ENCODE measurements around the gene PGS1.
A peak's percentile ranks its signal among the peaks of the same experiment; 100 is the strongest.
"Not testable (repeated sequence)": the region's sequence is repeated elsewhere in the genome, so short reads cannot be mapped to it uniquely, and the experiment has no call there.

Gene PGS1, protein sequence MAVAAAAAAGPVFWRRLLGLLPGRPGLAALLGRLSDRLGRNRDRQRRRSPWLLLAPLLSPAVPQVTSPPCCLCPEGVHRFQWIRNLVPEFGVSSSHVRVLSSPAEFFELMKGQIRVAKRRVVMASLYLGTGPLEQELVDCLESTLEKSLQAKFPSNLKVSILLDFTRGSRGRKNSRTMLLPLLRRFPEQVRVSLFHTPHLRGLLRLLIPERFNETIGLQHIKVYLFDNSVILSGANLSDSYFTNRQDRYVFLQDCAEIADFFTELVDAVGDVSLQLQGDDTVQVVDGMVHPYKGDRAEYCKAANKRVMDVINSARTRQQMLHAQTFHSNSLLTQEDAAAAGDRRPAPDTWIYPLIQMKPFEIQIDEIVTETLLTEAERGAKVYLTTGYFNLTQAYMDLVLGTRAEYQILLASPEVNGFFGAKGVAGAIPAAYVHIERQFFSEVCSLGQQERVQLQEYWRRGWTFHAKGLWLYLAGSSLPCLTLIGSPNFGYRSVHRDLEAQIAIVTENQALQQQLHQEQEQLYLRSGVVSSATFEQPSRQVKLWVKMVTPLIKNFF

DNA sequence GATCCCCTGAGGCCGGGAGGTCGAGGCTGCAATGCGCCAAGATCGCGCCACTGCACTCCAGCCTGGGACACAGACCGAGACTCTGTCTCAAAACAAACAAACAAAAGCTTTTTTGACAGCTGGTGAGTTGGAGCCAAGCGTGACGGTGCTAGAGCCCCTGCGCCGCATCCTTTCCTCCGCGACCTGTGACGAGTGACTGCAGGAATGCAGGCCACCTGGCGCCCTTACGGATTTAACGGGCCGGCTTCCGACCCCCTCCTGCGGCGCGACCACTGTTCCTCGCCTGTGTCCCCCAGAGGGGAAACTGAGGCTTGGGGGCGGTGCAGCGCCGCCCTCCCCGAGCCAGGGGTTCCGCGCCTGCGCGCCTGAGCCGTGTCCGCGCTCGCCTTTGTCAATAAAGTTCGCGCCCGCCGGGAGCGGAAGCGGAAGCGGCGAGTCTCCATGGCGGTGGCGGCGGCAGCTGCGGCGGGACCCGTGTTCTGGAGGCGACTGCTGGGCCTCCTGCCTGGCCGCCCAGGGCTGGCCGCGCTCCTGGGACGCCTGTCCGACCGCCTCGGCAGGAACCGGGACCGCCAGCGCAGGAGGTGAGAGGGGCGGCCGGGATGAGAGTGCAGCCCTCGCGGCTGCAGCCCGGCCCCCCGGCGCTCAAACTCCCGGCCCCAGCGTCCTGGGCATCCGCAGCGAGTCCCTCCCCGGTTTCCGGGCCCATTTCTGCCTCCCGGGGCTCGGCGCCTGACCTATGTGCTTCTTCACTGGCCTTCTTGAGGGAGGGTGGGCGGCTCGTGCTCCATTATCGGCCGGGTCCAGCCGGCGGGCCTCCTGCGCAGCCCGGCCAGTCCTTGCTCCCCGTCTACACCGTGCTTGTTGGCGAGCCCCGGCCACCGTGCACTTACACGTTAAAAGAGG lies at the start of gene PGS1:
PGS1 (plus strand) TSS at position 425 of the 906 bp plus-strand sequence; CDS start at position 442, 17 bp downstream.
- Mint-ChIP-seq H3K27me3 (peaks cover 12% of the 10 kb centered on the region), H3K9me3 (no peaks in the 10 kb centered on the region), H3K4me3 (peak within 1 kb of the TSS; percentile 93), H3K27ac (peak within 1 kb of the TSS; percentile 87), H3K4me1 (peaks cover 47% of the 10 kb centered on the region), H3K36me3 (peaks cover 24% of the 10 kb centered on the region)
- DNase-seq = peak; percentile 89
- CTCF ChIA-PET = interaction anchor here (1.1 to 3.2 kb wide), 5 partner anchors 10 to 44 kb away, joined by 3 to 10 read pairs (median 4); partner anchors contain the start of gene SOCS3

DNA sequence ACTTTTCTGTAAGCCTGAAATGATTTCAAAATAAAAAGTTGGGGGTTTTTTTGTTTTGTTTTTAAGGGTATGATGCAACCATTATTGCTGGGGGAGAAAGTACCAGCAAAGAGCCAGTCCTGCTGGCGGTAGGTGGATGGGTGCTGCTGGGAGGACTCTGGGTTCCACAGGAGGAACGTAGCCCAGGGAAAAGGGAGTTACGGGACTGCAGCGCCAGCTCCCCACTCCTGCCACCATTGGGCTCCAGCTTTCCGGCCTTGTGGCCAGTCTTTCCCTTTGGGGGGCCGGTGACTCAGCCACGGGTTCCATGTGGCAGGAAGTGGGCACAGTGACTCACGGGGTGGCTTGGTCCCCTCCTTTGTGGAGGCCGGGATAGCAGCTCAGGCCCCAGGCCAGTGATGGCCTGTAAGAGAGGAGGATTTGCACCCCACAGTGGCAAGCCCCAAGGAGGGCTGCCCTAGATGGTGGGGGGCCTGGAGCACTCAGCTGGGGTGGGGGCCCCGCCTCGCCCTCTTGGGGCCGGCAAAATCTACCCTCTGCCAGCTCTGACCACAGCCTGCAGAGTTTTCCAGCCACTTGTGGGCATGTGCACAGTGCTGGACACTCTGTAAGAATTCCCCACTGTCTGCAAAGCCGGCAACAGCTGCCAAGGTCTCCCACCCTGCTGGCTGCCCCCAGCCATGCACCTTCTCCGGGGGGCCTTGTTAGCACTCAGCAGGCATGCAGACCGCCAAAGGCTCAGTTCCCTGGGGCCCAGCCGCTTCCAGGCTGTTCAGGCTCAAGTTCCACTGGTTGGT lies 49.0 kb upstream of the PGS1 start:
- no peaks in the 10 kb centered on the region for H3K36me3 Mint-ChIP-seq
- peaks cover 12% of the 10 kb centered on the region for H3K27me3 Mint-ChIP-seq
- no peaks in the 10 kb centered on the region for H3K9me3 Mint-ChIP-seq
- no peak overlapping the region for H3K4me3 Mint-ChIP-seq
- CTCF ChIA-PET = interaction anchor here (1.1 kb wide), 1 partner anchor 10 kb away, joined by 4 read pairs; no protein-coding TSS in a partner anchor
- H3K4me1 Mint-ChIP-seq = peaks cover 39% of the 10 kb centered on the region
- DNase-seq = no peak
- H3K27ac Mint-ChIP-seq = no peak overlapping the region

DNA sequence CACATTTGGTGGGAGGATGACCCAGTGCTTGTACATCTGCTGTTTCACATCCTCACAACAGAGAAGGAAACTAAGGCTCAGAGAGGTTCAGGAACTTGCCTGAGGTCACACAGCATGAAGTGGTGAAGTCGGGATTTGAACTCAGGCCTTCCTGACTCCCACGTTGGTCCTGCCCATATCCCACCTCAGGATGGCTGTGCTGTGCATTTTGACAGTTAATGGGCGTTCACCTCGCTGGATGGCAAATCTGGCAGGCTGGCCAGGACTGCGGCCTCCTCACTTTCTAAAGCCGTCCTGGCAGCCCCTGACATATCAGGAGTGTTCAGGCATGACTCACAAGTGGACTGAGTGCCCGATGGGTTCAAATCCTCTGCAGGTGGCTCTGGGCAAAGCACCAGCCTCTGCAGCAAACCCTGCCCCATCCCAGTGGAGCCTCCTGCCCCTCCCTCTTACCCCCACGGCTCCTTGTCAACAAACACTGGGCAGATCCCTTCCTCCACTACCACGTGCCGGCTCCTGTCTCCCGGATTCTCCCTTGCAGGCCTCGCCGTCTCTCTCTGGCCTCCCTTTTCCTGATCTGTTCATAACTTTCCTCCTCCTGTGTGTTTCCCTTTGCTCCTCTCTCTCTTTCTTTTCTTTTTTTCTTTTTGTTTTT lies 47.8 kb upstream of the PGS1 start:
- H3K27ac Mint-ChIP-seq = no peak overlapping the region
- H3K4me1 Mint-ChIP-seq = peaks cover 37% of the 10 kb centered on the region
- no peak overlapping the region for H3K4me3 Mint-ChIP-seq
- CTCF ChIA-PET = no interaction called here
- DNase-seq = no peak
- H3K36me3 Mint-ChIP-seq = no peaks in the 10 kb centered on the region
- H3K27me3 Mint-ChIP-seq = peaks cover 17% of the 10 kb centered on the region
- no peaks in the 10 kb centered on the region for H3K9me3 Mint-ChIP-seq

DNA sequence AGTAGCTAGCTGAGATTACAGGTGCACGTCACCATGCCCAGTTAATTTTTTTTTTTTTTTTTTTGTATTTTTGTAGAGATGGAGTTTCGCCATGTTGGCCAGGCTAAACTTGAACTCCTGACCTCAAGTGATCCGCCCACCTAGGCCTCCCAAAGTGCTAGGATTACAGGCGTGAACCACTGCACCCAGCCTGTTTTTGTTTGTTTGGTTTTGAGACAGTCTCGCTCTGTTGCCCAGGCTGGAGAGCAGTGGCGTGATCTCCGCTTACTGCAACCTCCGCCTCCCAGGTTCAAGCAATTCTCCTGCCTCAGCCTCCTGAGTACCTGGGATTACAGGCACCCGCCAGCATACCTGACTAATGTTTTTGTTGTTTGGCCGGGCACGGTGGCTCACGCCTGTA lies 47.1 kb upstream of the PGS1 start:
- H3K36me3 Mint-ChIP-seq, H3K9me3 Mint-ChIP-seq, H3K4me3 Mint-ChIP-seq, CTCF ChIA-PET, DNase-seq: not testable (repeated sequence)
- peaks cover 20% of the 10 kb centered on the region for H3K27me3 Mint-ChIP-seq
- peaks cover 37% of the 10 kb centered on the region for H3K4me1 Mint-ChIP-seq
- H3K27ac Mint-ChIP-seq = peak overlapping the region; percentile 37

DNA sequence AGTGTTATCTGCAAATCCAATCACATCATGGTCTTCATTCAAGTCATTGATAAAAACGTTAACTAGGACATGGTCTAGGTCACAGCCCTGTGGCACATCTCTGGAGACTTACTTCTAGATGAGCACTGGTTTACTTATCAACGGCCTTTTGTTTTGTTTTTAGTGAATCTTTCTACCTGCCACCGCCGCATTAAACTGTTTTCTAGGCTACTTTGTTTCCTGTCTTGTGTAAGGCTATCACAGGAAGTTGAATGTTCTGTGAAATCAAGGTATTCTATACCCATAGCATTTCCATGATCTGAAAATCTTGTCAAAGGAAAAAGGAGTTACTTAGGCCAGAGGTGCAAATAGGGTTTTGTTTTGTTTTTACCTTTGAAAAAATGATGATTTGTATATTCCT lies 45.5 kb upstream of the PGS1 start:
- Mint-ChIP-seq H3K27ac (peak overlapping the region; percentile 88), H3K36me3 (no peaks in the 10 kb centered on the region), H3K4me1 (peaks cover 40% of the 10 kb centered on the region), H3K9me3 (no peaks in the 10 kb centered on the region), H3K4me3 (no peak overlapping the region), H3K27me3 (peaks cover 32% of the 10 kb centered on the region)
- no peak for DNase-seq
- CTCF ChIA-PET = no interaction called here

DNA sequence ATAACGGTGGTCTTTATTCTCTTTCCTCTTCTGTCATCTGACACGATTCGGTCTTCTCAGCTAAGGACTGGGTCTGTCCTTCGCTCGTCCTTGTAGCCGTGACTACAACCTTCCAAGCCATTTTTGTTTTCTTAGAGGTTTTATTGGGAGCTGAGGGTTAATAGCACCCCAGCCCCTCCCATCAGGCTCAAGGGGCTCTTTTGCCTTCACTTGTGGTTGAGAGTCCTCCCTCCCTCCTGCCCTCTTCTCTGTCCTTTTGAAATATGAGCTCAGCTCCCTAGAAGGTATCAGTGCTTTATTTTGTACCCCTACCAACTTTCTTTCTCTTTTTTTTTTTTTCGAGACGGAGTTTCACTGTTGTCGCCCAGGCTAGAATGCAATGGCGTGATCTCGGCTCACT lies 43.2 kb upstream of the PGS1 start:
- Mint-ChIP-seq H3K36me3 (no peaks in the 10 kb centered on the region), H3K9me3 (no peaks in the 10 kb centered on the region), H3K4me3 (no peak overlapping the region), H3K4me1 (peaks cover 55% of the 10 kb centered on the region), H3K27ac (peak overlapping the region; percentile 37), H3K27me3 (peaks cover 36% of the 10 kb centered on the region)
- DNase-seq = no peak
- CTCF ChIA-PET = interaction anchor here (1.0 kb wide), 1 partner anchor 46 kb away, joined by 3 read pairs; no protein-coding TSS in a partner anchor

DNA sequence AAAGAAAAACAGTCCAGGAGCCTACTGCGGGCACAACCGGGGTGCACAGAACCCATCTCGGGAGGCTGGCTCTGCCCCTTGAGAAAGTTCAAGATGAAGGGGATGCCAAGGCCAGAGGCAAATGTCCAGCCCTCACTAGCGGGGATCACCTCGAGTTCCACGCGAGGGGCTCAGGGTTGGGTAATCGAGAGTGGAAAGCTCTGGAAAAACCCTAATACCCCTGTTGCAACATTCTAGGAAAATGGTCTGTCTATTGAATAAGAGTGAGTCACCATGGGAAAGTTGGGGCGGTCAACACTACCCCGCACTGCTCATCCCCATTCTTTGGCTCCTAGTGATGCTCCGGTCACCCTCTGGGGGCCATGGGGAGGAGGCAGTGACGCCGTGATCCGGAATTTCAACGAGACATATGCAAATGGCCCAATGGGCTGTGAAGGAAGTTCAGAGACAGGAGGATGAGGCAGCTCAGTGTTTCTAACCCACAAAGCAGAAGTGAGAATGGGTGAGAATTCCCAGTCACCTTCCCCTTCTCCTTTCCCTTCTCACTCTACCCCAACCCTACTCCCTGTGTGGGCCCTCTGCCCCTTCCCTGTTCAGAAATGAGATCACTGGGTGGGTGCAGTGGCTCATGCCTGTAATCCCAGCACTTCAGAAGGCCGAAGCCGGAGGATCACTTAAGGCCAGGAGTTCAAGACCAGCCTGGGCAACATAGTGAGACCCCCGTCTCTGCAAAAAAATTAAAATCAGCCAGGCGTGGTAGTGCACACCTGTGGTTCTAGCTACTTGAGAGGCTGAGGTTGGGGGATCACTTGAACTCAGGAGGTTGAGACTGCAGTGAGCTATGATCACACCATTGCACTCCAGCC lies 41.0 kb upstream of the PGS1 start:
- CTCF ChIA-PET = no interaction called here
- Mint-ChIP-seq H3K4me1 (peaks cover 55% of the 10 kb centered on the region), H3K4me3 (no peak overlapping the region), H3K9me3 (no peaks in the 10 kb centered on the region), H3K36me3 (no peaks in the 10 kb centered on the region), H3K27me3 (peaks cover 45% of the 10 kb centered on the region), H3K27ac (no peak overlapping the region)
- no peak for DNase-seq

DNA sequence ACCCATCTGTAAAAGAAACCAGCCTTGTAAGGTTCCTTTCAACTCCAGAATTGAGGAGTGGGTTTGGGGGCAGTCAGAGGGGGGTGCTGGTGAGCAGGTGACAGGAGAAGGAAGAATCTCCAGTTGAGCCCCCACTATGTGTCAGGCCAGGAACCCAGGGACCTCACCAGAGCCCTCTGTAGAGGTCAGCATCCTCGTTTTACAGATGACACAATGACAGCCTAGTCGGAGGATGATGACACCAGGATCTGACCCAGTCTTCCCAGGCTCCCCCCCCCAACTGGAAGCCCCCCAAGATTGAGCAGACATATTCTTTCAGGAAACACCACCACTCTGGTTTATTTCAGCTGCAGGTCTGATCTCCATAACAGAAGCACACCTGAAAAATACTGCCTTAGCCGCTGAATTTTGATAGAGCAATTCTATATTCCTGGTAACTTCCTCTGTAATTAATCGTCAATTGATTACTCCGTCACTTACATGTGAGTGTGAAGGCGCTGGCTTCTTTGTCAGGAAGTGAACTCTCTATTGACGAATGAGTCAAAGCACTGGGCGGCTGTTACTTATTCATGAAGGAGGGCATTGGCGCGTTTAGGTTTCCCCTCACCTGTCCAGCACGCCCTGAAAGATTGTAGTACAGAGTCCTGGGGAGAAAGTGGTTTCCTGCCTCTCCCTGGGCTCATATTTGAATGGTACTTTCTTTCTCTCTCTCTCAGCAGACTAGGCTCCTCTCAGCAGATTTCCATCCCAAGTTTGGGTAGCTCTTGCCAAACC lies 39.8 kb upstream of the PGS1 start:
- CTCF ChIA-PET = interaction anchor here (0.6 to 1.9 kb wide), 4 partner anchors 9 to 205 kb away, joined by 4 to 8 read pairs (median 4); no protein-coding TSS in a partner anchor
- no peaks in the 10 kb centered on the region for H3K9me3 Mint-ChIP-seq

DNA sequence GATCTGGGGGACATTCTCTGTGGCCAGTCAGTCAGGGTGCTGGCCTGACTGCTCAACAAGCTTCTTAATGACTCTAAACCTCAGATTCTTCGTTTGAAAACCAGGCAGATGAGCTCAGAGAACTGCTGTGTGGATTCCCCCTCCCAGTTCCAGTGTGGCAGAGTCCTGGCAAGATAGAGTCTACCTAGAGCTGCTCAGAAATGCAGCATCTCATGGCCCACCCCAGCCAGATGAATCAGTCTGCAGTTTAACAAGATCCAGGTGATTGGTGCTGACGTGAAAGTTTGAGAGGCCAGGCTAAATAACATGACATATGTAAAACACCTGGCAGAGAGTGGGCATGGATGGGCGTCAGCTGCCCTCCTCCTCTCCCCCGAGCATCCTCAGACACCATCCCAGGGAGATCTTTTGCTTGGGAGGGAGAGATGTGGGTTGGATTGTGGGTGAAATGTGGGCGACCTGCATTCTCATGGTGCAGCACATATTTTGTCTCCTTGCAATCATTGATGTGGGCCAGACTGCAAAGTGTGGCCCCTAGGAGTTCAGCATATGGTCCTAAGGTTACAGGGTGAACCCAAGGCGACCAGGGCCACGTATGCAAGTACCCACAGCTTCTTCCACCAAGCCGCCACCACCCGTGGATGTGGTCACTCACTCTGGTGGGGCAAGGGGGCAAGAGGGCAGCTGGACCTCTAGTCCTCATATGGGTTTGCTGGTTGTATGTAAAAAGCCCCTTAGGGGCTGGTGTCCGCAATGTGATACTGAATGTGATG lies 38.1 kb upstream of the PGS1 start:
- CTCF ChIA-PET = interaction anchor here (1.9 kb wide), 1 partner anchor 20 kb away, joined by 8 read pairs; no protein-coding TSS in a partner anchor
- Mint-ChIP-seq H3K27ac (peak overlapping the region; percentile 1), H3K9me3 (no peaks in the 10 kb centered on the region), H3K4me1 (peaks cover 62% of the 10 kb centered on the region), H3K4me3 (no peak overlapping the region), H3K27me3 (peaks cover 48% of the 10 kb centered on the region), H3K36me3 (no peaks in the 10 kb centered on the region)
- DNase-seq = no peak

More for the DNA sequence above, 39.8 kb upstream of the PGS1 start:
- Mint-ChIP-seq H3K27me3 (peaks cover 46% of the 10 kb centered on the region), H3K27ac (peak overlapping the region; percentile 92), H3K36me3 (no peaks in the 10 kb centered on the region), H3K4me3 (peak overlapping the region; percentile 33), H3K4me1 (peaks cover 56% of the 10 kb centered on the region)
- peak; percentile 62 for DNase-seq

DNA sequence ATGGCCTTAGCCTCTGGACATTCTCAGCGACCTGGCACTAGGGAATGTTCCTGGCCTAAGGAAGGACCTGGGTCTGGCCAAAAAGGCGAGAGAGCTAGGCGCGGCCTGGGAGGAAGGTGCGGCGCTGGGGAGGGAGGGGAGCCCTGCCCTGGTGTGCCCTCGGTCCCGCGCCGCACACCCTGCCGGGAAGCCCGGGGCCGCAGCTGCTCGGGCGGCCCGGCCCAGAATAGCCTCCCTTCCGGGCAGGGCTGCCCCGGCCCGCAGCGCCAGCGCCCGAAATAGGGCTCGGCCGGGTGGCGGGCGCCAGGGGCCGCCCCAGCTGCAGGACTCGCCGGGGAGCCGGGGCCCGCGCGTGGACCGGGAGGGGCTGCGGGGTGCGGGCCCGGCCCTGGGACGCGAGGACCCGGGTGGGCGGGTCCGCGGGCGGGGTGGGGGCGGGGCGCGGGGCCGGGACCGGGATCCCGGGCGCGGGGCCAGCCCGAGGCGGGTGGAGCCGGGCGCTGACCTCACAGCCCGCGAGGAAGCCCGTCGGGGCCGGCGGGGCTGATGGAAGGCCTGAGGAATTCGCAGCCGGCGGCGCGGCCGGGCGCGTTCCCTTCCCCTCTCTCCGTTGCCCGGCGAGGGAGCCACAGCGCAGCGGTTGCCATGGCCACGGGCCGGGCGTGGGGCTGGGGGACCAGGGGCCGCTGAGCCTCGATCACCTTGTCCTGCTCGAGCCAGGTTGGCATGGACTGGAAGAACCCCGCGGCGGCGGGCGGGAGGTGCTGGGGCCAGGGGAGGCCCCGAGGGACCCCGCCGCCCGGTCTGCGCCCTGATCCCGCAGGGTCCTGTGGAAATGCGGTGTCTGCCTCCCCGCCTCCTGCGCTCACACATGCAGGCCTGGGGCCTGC lies 36.6 kb upstream of the PGS1 start:
- peaks cover 74% of the 10 kb centered on the region for H3K4me1 Mint-ChIP-seq
- H3K36me3 Mint-ChIP-seq = no peaks in the 10 kb centered on the region
- H3K27me3 Mint-ChIP-seq = peaks cover 44% of the 10 kb centered on the region
- no peaks in the 10 kb centered on the region for H3K9me3 Mint-ChIP-seq
- H3K27ac Mint-ChIP-seq = no peak overlapping the region
- CTCF ChIA-PET = interaction anchor here (1.0 to 1.1 kb wide), 2 partner anchors 75 to 90 kb away, joined by 3 read pairs; no protein-coding TSS in a partner anchor
- peak; percentile 43 for DNase-seq
- no peak overlapping the region for H3K4me3 Mint-ChIP-seq

All from activated naive CD4-positive, alpha-beta T cell treated with anti-CD3 and anti-CD28 coated beads, Interleukin-2, amount 10 ng/mL, durations not matched to agents 7 days and 5 days (primary cell).